ENCODE results near the gene PRTG.
A peak's percentile ranks its signal among the peaks of the same experiment; 100 is the strongest.
"Not testable (repeated sequence)": the region's sequence is repeated elsewhere in the genome, so short reads cannot be mapped to it uniquely, and the experiment has no call there.

Gene PRTG

DNA sequence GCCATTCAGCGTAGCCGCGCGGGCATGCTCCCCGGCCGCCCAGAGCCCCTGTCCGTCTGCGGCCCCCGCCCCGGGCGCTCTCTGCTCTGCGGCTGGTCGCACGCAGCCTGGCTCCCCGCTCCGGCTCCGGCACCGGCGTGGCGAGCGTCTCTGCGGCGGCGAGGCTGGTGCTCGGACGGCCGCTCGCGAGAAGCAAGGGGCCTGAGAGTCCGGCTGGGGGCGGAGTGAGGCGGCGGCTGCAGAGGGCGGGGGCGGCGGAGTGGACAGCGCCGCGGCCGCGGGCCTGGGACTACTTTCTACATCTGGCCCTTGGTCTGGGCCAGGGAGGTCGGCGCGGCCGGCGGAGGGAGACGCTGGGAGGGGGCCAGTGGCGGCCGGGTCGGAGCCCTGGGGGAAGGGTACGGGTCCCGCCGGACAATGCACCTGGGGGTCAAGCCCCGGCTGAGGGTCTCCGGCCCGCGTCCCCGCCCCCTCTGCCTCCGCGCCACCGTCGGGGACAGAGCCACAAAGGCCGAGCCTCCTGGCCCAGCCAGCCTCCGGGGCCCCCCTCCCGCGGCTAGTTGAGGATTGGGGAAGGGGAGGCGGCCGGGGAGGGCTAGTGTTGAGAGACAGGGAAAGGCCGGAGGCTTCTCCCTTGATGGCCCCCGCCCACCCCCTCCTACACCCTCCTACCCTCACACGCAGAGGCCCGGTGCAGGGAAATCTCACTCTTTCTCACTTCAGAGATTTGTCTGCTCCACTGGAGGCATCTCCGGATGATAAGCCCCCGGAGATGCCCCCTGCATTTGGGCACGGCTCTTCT, at the start of gene PRTG:
TSS of gene PRTG (minus strand) at position 226 of the 802 bp plus-strand sequence. CDS start at position 5, 221 bp downstream.
- H3K9me3 Mint-ChIP-seq, result no peaks in the 10 kb centered on the region
- no peak for TF ChIP-seq CTCF (IDR thresholded peaks at IDR 0.05)
- no peaks in the 10 kb centered on the region for H3K27me3 Mint-ChIP-seq (ENCODE audit: low read depth, poor library complexity)
- H3K36me3 Mint-ChIP-seq (ENCODE audit: low read depth), result no peaks in the 10 kb centered on the region
- DNase-seq, result peak; percentile 92
- peak within 1 kb of the TSS; percentile 86 for H3K4me3 Mint-ChIP-seq
- H3K4me1 Mint-ChIP-seq, result peaks cover 18% of the 10 kb centered on the region
- peak within 1 kb of the TSS; percentile 97 for H3K27ac Mint-ChIP-seq

GRCh38 chr15:55791551-55792400, 48.8 kb upstream of the PRTG start:
- peaks cover 31% of the 10 kb centered on the region for H3K36me3 Mint-ChIP-seq (ENCODE audit: low read depth)
- H3K4me3 Mint-ChIP-seq, result no peak overlapping the region
- H3K9me3 Mint-ChIP-seq, result peaks cover 59% of the 10 kb centered on the region
- H3K4me1 Mint-ChIP-seq, result peaks cover 52% of the 10 kb centered on the region
- H3K27me3 Mint-ChIP-seq (ENCODE audit: low read depth, poor library complexity), result peaks cover 7% of the 10 kb centered on the region
- TF ChIP-seq CTCF (IDR thresholded peaks at IDR 0.05), result no peak
- DNase-seq, result no peak
- H3K27ac Mint-ChIP-seq, result peak overlapping the region; percentile 88

DNA sequence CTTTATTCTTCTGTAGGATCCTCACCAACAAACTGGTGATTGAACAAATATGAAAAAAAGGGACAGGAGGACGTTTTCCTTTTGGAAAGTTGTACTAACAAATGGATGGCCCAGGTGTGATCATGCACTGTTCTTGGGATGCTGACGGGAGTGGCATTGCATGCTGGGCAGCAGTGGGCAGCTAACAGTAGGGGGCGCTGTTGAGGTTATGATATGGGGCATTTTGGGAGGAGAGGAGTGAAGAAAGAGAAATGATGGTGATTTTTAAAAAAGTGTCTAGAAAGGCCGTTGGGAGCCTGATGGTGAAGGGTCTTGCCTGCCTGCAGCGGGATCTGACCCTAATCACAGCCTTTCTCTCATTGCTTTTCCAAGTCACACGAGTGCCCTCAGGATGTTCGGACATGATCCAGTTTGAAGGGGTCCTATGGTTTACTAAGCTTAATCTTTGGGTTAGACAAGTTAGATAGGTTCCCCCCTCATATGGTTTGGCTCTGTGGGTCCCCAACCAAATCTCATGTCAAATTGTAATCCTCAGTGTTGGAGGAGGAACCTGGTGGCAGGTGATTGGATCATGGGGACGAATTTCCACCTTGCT, 46.2 kb upstream of the PRTG start:
- no peaks in the 10 kb centered on the region for H3K27me3 Mint-ChIP-seq (ENCODE audit: low read depth, poor library complexity)
- H3K4me3 Mint-ChIP-seq, result no peak overlapping the region
- peak; percentile 35 for TF ChIP-seq CTCF (IDR thresholded peaks at IDR 0.05)
- peaks cover 60% of the 10 kb centered on the region for H3K4me1 Mint-ChIP-seq
- peaks cover 41% of the 10 kb centered on the region for H3K9me3 Mint-ChIP-seq
- peaks cover 20% of the 10 kb centered on the region for H3K36me3 Mint-ChIP-seq (ENCODE audit: low read depth)
- H3K27ac Mint-ChIP-seq, result peak overlapping the region; percentile 51
- no peak for DNase-seq

DNA sequence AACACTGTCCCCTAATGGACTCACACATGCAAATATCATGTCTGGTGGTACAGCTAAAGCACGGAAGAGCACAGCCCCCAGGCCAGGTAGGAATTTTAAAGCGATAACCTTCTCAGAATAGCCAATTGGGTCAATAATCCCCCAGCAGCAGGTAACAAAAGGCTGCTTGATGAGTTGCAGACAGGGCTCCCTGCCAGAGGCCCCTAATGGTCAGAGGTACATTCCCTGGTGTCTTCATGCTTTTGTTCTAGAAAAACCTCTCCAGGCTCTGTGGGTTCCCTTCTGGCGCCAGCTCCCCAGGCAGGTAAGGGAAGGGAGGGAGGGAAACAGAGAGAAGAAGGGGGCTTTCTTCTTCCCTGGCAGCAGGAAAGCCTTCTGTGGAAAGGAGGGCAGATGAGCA, 43.4 kb upstream of the PRTG start:
- H3K4me1 Mint-ChIP-seq, result peaks cover 71% of the 10 kb centered on the region
- DNase-seq, result no peak
- H3K27me3 Mint-ChIP-seq (ENCODE audit: low read depth, poor library complexity), result peaks cover 2% of the 10 kb centered on the region
- H3K4me3 Mint-ChIP-seq, result no peak overlapping the region
- peak overlapping the region; percentile 77 for H3K27ac Mint-ChIP-seq
- H3K36me3 Mint-ChIP-seq (ENCODE audit: low read depth), result peaks cover 14% of the 10 kb centered on the region
- no peak for TF ChIP-seq CTCF (IDR thresholded peaks at IDR 0.05)
- H3K9me3 Mint-ChIP-seq, result peaks cover 20% of the 10 kb centered on the region

DNA sequence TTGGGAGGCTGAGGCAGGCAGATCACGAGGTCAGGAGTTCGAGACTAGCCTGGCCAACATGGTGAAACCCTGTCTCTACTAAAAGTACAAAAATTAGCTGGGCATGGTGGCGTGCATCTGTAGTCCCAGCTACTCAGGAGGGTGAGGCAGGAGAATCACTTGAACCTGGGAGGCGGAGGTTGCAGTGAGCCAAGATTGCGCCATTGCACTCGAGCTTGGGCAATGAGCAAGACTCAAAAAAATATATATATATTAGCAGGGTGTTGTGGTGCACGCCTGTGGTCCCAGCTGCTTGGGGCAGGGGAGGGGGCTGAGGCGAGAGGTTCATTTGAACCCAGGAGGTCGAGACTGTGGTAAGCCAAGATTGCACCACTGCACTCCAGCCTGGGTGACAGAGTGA, 42.6 kb upstream of the PRTG start:
- Mint-ChIP-seq H3K4me1 (peaks cover 66% of the 10 kb centered on the region), H3K9me3 (peaks cover 16% of the 10 kb centered on the region), H3K36me3 (ENCODE audit: low read depth) (peaks cover 14% of the 10 kb centered on the region)
- H3K4me3 Mint-ChIP-seq; H3K27ac Mint-ChIP-seq; H3K27me3 Mint-ChIP-seq (ENCODE audit: low read depth, poor library complexity); DNase-seq: not testable (repeated sequence)

DNA sequence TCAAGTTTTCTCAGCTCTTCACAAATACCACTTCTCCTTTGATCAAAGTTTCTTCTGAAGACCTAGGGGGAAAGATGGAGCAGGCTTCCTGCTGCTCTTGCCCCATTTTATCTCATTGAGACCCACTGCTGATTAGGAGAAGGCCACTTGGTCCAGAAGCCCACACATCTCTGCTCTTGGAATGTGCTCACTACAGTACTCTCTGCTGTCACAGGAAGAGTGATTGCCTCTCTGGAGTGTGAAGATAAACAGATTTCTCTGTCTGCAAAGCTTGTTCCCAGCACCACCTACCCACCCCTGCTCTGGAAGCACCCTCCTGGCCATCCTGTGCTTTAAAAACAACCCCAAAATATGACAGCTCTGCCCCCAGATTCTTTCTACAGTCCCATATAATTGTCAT, 41.3 kb upstream of the PRTG start:
- H3K9me3 Mint-ChIP-seq, result peaks cover 17% of the 10 kb centered on the region
- H3K36me3 Mint-ChIP-seq (ENCODE audit: low read depth), result peaks cover 6% of the 10 kb centered on the region
- DNase-seq, result peak; percentile 15
- H3K4me1 Mint-ChIP-seq, result peaks cover 58% of the 10 kb centered on the region
- TF ChIP-seq CTCF (IDR thresholded peaks at IDR 0.05), result no peak
- peaks cover 2% of the 10 kb centered on the region for H3K27me3 Mint-ChIP-seq (ENCODE audit: low read depth, poor library complexity)
- H3K4me3 Mint-ChIP-seq, result peak overlapping the region; percentile 61
- peak overlapping the region; percentile 98 for H3K27ac Mint-ChIP-seq
